Hematopoietic multipotent progenitor cell treated with erythropoietin and hydrocortisone succinate and interleukin-3 and kit ligand, for 17 days (in vitro differentiated cells): Measurements from ENCODE around the gene PF4V1.
"Not testable (repeated sequence)": the region's sequence is repeated elsewhere in the genome, so short reads cannot be mapped to it uniquely, and the experiment has no call there.

Experiments
- DNase-seq: peaks from one replicate; pipeline ENCODE4 v3.0.0-alpha.2; 2015; ENCODE audit warnings: low spot score

PF4V1 gene

GRCh38 chr4:73870768-73871167 lies 17.7 kb downstream of the PF4V1 start:
- no peak for DNase-seq

DNA sequence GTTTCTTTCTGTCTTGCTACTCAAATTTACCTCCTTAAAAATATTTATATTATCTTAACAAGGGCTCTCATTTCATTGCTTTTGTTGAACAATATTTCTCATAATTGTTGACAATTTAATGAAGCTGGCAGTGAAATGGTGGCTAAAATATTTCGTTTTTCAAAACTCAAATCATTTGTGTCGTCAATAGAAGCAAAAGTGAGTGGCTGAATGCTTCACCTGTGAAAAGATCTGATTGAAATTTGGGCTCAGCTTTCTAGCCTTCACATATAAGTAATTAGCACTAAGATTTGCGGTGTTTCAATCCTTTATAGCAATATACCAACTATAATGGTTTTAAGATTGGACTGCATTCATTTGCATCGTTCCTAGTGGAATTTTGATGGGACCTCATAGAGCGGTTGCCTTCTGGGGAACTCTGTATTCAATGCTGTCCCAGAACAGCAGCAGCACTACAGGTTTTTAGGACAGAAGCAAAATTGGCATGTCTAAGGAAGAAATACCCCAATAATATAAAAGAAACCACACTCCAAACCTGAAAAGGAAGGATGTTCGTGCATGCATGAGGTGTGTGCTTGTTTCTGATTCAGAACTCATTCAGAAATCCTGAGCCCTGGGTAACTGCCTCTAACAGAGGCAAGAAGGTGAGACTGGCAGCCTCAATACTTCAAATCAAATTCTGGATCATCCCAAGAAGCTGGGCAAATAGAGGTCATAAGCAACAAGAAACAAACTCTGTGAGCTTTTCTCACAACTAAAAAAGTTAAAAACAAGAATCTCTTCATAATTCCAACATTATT lies 18.6 kb downstream of the PF4V1 start:
- no peak for DNase-seq

DNA sequence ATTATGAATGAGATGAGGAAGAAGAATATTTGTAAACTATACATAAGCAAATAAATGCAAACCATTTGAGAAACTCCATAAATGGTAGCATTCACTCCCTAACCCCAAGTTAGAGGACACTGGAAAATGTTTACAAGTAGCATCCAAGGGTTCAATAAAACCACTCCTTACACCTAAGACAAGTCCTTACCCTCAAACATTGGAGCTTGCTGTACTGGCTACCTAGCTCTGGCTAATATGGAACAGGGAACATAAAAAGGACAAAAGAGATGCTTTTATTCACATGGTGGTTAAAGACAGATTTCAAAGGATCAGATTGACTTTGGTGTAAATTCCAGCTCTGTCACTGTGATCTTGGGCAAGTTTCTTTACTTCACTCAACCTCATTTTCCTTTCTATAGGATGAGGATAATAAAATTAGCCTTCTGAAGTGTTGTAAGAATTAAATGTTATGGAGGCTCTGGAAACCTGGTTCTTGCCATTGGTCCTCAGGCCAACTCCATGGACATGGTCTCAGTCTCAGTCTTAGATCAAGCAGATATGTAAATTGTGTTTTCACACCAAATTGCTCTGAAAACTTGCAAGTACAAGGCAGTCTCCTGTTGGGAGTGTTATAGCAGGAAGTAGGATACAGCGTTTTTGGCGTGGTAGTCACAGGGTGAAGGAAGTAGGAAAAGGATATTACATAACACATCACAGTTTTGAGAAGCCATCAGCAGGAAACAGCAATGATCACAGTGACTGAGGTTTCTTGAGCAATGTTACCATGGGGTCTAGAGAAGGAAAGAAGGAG lies 19.4 kb downstream of the PF4V1 start:
- no peak for DNase-seq

DNA sequence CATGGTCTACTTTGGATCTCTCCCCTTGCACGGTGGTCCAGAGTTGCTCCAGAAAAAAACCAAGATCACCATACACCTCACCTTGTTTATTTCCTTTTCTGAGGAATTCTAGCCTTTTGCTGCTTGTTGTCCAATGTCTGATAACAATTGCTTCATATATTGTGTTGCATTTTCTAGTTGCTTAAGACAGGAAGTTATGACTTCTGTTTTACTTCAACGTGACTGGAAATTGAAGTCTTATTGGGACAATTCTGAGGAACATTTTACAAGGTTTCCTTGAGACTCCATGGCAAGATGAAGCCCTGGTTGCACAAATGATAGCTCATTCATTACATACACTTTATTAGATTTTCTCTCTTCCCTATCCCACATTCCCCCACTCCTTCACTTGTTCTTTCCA lies 21.3 kb downstream of the PF4V1 start:
- DNase-seq, result no peak

DNA sequence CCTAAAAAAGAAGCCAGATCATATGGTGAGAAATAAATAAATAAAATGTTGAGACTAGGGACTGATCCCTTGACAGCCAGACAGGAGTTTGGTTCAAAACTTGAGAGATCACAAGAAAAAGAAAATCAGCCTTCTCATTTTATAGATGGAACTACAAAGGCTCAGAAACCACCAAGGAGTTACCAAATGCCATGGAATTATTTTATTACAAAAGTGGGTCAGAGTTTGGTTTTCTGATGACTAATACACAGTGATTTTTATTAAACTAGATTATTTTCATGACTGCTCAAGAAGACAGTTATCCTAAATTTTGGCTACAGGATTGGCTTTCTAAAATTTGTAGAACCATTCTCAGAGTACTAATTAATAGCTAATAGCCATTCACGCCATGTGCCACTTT lies 22.3 kb downstream of the PF4V1 start:
- DNase-seq, result no peak

DNA sequence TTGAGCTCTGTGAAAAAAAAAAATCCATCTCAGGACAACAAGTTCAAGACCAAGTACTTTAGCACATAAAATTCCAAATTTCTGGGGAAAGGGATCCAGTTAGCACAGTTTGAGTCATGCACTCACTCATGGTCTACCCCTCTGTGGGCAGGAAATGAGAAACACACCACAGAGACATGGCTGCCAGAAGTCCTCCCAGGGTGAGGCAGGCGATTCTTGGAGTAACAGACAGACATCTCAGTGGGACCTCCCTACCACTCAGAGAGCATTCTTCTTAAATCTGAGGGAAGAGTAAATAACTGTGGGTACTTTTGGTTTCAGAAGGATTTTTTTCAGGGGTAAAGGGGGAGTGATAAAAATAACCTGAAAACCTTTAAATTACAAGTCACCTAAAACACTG lies 30.2 kb downstream of the PF4V1 start:
- no peak for DNase-seq

DNA sequence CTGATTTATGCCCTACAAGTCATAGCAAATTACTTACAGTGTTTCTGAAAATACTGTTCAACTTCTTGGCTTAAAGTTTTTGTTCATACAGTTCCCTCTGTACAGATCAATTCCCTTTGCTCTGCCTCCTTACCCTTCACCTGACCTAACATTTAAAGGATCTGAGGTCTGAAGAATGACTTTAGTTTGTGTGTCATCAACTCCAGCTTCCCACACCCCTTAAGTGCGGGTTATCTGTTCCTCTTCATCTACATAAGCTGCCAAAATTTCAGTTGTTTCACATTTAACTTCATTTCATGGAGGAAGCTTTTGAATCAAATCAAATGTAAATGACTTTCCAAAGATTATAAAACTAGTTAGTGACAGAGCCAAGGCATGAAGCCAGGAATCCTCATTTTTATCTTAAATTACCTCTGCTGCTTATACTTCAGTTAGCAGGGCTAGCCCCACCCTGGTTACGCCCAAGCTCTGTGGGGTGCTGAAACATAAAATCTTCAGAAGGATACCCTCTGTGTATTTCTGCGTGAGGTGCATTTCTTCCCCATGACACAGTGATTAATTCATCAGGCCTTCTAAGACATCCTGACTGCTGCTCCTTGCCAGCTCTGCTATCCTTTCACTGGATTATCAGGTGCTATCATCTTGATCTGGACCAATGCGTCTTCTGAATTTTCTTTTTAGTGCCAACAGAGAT lies 32.6 kb downstream of the PF4V1 start:
- DNase-seq, result no peak

- no peak for DNase-seq
Measured at GRCh38 chr4:73891326-73891725, 38.2 kb downstream of the PF4V1 start.

DNA sequence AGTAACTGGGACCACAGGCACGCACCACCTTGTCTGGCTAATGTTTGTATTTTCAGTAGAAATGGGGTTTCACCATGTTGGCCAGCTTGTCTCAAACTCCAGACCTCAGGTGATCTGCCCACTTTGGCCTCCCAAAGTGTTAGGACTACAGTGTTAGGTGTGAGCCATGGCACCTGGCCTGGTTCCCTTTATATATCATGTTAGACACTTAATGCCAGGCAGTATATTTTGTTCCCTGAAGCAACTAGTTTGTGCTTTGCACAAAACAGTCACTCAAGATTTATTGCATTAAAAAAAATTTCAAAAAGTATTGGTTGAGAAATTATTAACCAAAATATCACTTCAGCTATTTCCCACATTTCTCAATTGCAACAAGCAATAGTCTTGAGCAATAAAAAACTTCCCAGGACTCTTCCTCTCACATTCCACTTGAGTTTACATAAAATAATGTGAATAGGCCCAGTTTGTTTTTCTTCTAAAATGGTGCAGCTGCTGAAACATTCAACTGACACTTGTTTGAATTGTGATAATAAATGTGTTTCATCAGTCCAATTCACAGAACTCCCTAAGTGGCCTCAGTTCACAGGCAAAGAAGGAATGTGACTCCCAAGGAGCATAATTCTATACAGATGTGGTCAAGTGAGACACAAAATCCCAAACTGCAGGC lies 38.8 kb downstream of the PF4V1 start:
- DNase-seq, result no peak

DNA sequence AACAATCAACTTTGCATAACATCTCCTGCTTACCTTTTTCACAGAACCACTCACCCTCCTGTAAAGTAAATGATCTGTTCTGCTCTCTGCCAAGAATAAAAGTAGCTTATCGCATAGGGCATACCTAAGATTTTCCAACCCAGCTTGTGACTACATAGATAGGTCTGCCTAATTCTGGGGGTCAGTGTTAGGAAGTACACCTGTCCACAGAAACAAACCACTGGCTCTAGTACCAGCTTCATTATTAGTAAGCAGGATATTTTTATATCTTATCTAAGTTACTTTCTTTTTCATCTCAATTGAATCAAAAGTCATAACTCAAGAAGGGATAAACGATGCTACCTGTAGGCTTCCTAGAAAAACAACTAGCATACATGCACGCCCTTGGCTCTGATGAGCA lies 39.9 kb downstream of the PF4V1 start:
- DNase-seq, result no peak

- DNase-seq, result no peak
Measured at GRCh38 chr4:73894001-73894400, 40.9 kb downstream of the PF4V1 start.

DNA sequence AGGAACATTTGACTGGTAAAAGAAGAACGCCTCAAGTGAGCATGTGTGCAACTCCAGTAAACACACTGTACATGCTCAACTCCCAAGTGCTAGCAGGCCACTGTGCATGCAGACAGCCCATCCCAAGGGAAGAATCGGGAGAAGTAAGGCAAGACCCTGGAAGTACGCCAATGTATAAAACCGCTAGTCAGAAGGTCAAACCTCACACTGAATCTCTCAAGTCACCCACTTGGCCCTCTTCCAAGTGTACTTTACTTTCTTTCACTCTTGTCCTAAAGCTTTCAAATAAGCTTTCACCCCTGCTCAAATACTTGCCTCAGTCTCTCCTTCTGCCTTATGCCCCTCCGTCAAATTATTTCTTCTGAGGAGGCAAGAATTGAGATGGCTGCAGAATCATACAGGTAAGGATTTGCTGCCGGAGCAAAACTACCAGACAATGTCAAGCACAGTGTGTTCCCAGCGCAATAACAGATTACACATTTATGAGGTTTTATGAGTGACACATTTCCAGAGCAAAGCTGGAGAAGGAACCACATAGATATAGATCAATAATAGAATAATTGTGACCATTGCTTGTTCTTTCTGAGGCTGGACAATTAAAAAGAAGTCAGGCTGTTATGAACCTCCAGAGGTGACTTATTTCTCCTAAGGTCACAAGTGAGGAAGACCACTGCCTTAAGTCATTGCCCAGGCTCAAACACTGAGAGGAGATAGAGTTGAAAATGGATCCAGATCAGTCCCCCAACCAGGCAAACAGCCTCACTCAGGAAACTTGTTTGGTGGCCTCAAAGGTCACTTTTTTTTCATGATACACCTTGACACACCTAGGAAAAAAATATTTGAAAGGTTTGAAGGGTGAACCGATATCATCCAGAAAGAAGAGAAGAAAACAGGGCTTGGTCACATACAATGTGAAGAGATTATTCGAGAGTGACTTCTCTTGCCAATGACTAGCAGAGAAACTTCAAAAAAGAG lies 42.4 kb downstream of the PF4V1 start:
- DNase-seq, result no peak

GRCh38 chr4:73896416-73896815 lies 43.3 kb downstream of the PF4V1 start:
- DNase-seq, result no peak

GRCh38 chr4:73897380-73898136 lies 44.5 kb downstream of the PF4V1 start:
- no peak for DNase-seq

- DNase-seq, result not testable (repeated sequence)
Measured at GRCh38 chr4:73899338-73899737, 46.2 kb downstream of the PF4V1 start.

DNA sequence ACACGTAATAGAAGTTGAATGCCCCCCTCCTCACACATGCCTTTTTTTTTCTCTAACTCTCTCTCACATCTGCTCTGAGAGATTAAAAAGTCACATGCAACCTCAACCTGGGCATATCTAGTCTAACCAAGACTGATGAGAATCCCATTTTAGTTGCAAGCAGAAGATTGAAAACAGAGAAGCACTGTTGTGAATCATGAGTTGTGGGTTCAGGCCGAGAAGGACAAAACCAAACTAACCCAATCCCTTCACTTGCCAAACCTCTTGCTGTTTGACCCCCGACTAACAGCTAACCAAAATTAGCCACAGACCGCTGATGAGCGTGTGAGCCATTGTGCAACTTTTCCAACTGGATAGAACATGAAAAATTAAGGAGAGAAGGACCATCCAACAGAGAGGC lies 47.9 kb downstream of the PF4V1 start:
- DNase-seq, result no peak

DNA sequence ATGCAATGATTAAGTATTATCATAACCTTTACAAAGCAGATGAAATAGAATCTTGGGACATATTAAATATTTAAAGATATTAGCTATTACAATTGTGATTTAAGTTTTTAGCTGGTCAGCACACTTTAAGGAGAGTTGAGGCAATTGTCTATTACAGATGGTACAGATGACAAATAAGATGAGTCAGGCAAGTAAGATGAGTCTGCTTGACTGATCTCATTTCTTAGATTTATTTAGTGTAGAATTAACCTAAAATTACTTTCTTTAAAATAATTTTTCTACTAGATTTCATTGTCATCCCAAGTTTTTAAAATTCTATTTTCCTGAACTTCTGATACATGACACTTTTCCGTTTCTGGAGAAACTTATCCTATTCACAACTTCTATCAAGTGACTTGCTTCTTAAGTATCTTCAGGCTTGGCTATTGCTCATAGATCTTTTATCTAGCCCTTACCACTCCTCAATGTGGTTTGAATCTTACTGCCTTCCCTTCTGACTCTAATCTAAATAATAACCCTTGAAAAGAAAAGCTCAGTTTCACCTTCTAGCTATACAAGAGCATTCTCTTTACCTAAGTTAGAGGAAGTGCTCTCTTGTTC lies 49.0 kb downstream of the PF4V1 start:
- no peak for DNase-seq

DNA sequence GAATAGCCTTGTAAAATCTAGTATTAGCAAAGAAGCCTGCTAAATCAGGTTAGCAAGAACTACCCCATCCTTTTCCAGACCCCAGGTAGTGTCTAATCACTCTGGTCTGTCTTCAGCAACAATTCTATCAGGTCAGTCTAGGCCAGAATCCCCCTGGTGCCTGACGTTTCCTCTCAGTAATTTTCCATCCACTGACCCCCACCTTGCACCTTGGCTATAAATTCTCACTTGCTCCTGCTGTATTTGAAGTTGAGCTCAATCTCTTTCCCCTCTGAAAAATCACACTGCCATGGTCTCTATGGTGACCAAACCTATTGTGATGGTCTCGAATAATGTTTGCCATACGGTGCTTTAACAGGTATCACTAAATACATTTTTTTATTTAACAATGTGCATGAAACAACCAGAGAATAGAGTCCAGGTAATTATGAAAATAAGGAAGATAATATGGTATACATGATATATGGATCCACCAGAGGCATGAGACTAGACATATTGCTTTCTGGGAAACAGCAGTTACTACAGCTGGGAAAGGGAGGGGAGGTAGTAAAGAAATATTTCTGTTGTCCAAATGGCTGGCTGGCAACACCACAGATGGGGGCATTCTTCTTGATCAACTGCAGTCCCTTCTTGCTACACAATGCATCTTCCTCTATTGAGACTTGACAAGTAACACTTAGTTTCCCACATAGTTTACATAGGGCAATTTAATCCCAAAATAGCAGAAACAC lies 49.9 kb downstream of the PF4V1 start:
- DNase-seq, result no peak
